ENCODE measurements around the gene SLC25A31. TPM values are rescaled to one million over a fixed set of nuclear protein-coding genes. Genes with fewer than 3 reads are reported as not detected.

The SLC25A31 gene
- total RNA-seq, 1 experiment from 2014 or later, result not detected

GRCh38 chr4:127809173-127809800 is 79.1 kb downstream of the SLC25A31 start:
- BruUV-seq (replicated peaks), result no TSS peak
- H3K79me2 ChIP-seq (ENCODE audit: low read depth), result no peaks in the 10 kb centered on the region
- TF ChIP-seq EZH2 (IDR thresholded peaks at IDR 0.05; ENCODE audit: low read depth) (no peak), CTCF (conservative IDR thresholded peaks at IDR 0.05) (no peak)
- no peak overlapping the region for H3K4me3 ChIP-seq
- no peak overlapping the region for H3K27ac ChIP-seq
- no peaks in the 10 kb centered on the region for H3K9me3 ChIP-seq (ENCODE audit: insufficient read depth, low read depth)
- no peak overlapping the region for H2AFZ ChIP-seq
- intact Hi-C loops (cut with micrococcal nuclease; ENCODE audit: unreplicated experiment), result no loop called here
- no peaks in the 10 kb centered on the region for H4K20me1 ChIP-seq (ENCODE audit: insufficient read depth)
- POLR2A ChIA-PET (ENCODE audit: unreplicated experiment), result no interaction called here
- CTCF ChIA-PET, result no interaction called here
- no peak overlapping the region for H3K4me2 ChIP-seq
- H3K36me3 ChIP-seq (ENCODE audit: low read depth), result peaks cover 6% of the 10 kb centered on the region; the same call in 1 of the 2 replicates
- H3K27me3 ChIP-seq (ENCODE audit: insufficient read depth, low read depth), result no peaks in the 10 kb centered on the region
- DNase-seq, result no peak
- H3K9me2 ChIP-seq (ENCODE audit: insufficient read depth), result no peaks in the 10 kb centered on the region
- H3K4me1 ChIP-seq (replicated peaks; ENCODE audit: insufficient read depth), result no peaks in the 10 kb centered on the region
- H3F3A ChIP-seq (ENCODE audit: insufficient read depth, low read depth), result no peaks in the 10 kb centered on the region

GRCh38 chr4:127810551-127810950 is 80.4 kb downstream of the SLC25A31 start:
- ChIA-PET CTCF (no interaction called here), POLR2A (ENCODE audit: unreplicated experiment) (no interaction called here)
- intact Hi-C loops (cut with micrococcal nuclease; ENCODE audit: unreplicated experiment), result no loop called here
- Histone ChIP-seq H3K4me2 (no peak overlapping the region), H3K36me3 (ENCODE audit: low read depth) (peaks cover under 1% of the 10 kb centered on the region; the same call in 1 of the 2 replicates), H4K20me1 (ENCODE audit: insufficient read depth) (no peaks in the 10 kb centered on the region), H3K9me2 (ENCODE audit: insufficient read depth) (no peaks in the 10 kb centered on the region), H3K27me3 (ENCODE audit: insufficient read depth, low read depth) (no peaks in the 10 kb centered on the region), H3K9me3 (ENCODE audit: insufficient read depth, low read depth) (no peaks in the 10 kb centered on the region), H3K79me2 (ENCODE audit: low read depth) (no peaks in the 10 kb centered on the region), H3K27ac (no peak overlapping the region), H3K4me1 (replicated peaks; ENCODE audit: insufficient read depth) (no peaks in the 10 kb centered on the region), H3K4me3 (no peak overlapping the region), H3F3A (ENCODE audit: insufficient read depth, low read depth) (no peaks in the 10 kb centered on the region), H2AFZ (no peak overlapping the region)
- DNase-seq, result no peak
- TF ChIP-seq CTCF (conservative IDR thresholded peaks at IDR 0.05), result no peak
- no peak for TF ChIP-seq EZH2 (IDR thresholded peaks at IDR 0.05; ENCODE audit: low read depth)
- BruUV-seq (replicated peaks), result no TSS peak

DNA sequence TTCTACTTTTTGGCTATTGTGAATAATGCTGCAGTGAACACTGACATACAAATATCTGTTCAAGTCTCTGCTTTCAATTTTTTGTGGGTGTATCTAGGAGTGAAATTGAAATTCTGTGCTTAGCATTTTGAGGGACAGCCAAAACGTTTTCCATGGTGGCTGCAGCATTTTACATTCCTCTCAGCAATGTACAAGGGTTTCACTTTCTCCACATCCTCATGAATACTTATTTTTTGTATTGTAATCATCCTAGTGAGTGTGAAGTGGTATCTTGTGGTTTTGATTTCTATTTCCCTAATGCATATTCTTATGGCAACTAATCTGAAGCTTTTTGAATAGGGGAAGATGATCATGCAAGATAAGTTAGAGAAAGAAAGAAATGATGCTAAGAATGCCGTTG is 92.2 kb downstream of the SLC25A31 start:
- no peaks in the 10 kb centered on the region for H3K4me1 ChIP-seq (replicated peaks; ENCODE audit: insufficient read depth)
- BruUV-seq (replicated peaks), result no TSS peak
- ChIA-PET CTCF (no interaction called here), POLR2A (ENCODE audit: unreplicated experiment) (no interaction called here)
- no peaks in the 10 kb centered on the region; the same call in 1 of the 2 replicates for H3F3A ChIP-seq (ENCODE audit: insufficient read depth, low read depth)
- H3K4me2 ChIP-seq, result no peak overlapping the region
- TF ChIP-seq EZH2 (IDR thresholded peaks at IDR 0.05; ENCODE audit: low read depth), result no peak
- TF ChIP-seq CTCF (conservative IDR thresholded peaks at IDR 0.05), result no peak
- intact Hi-C loops (cut with micrococcal nuclease; ENCODE audit: unreplicated experiment), result no loop called here
- no peaks in the 10 kb centered on the region for H3K27me3 ChIP-seq (ENCODE audit: insufficient read depth, low read depth)
- no peak overlapping the region for H3K27ac ChIP-seq
- H3K9me3 ChIP-seq (ENCODE audit: insufficient read depth, low read depth), result no peaks in the 10 kb centered on the region
- H3K36me3 ChIP-seq (ENCODE audit: low read depth), result 0 out of 2 replicates have a peak, but pooled peaks cover 2% of the 10 kb centered on the region
- H3K4me3 ChIP-seq, result no peak overlapping the region
- H3K79me2 ChIP-seq (ENCODE audit: low read depth), result no peaks in the 10 kb centered on the region
- no peak for DNase-seq
- H2AFZ ChIP-seq, result no peak overlapping the region
- H3K9me2 ChIP-seq (ENCODE audit: insufficient read depth), result no peaks in the 10 kb centered on the region
- H4K20me1 ChIP-seq (ENCODE audit: insufficient read depth), result no peaks in the 10 kb centered on the region

Other genes with a start within 250 kb of the SLC25A31 start
- 9.7 and 10.5 TPM in 2 replicates for gene INTU, start 97.4 kb upstream of the SLC25A31 start, total RNA-seq (2021)
- 4.6 and 5.1 TPM in 2 replicates for gene HSPA4L, start 51.9 kb downstream of the SLC25A31 start, total RNA-seq (2021)
- gene PLK4, start 150.5 kb downstream of the SLC25A31 start, total RNA-seq (2021), result 23.3 and 25.7 TPM in 2 replicates
- gene MFSD8, start 234.8 kb downstream of the SLC25A31 start, total RNA-seq (2021), result 19.0 and 21.4 TPM in 2 replicates
- 10.4 and 12.4 TPM in 2 replicates for gene ABHD18, start 235.0 kb downstream of the SLC25A31 start, total RNA-seq (2021)